ENCODE data around the gene DLG3.

The DLG3 gene

DNA sequence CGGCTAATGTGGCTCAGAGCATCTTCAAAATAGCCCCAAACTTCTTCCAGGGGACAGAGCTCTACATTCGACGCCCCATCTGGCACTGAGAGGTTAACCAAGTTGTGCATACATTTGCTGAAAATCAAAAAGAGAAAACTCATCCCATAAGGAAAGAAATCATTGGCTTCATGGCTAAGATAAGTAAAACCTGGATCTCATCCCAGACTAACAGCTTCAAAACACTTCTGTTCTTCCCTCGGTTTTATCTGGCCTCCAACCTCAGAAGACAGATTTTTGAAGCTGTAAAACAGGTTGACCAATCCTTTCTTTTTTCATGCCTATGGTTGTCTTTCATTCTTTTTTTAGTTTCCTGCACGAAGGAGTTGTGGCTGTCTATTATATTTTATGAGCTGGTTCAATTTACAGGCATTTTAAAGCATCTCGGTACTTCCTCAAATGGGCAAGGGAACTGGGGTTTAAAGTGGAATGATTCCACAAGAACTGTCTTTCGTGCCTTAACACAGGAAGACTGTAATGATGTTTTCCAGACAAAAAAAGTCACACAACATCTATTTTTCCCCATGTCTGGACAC is 107.6 kb downstream of the DLG3 start:
- Histone ChIP-seq H3K27ac (no peak overlapping the region), H3K9me3 (ENCODE audit: low read depth, low read length) (no peaks in the 10 kb centered on the region), H3K36me3 (ENCODE audit: insufficient read depth, low read length) (no peaks in the 10 kb centered on the region), H3K9ac (ENCODE audit: insufficient read length) (no peak overlapping the region), H3K4me3 (no peak overlapping the region)
- TF ChIP-seq EZH2 (IDR thresholded peaks at IDR 0.05) (no peak), POLR2AphosphoS5 (IDR thresholded peaks at IDR 0.05; ENCODE audit: borderline replicate concordance, low read depth, low read length) (no peak), FOXP2 (optimal IDR thresholded peaks at IDR 0.05; ENCODE audit: control extremely low read depth, extremely low read length, insufficient read depth) (no peak)
- no peak for DNase-seq (ENCODE audit: low read depth, low spot score)

DNA sequence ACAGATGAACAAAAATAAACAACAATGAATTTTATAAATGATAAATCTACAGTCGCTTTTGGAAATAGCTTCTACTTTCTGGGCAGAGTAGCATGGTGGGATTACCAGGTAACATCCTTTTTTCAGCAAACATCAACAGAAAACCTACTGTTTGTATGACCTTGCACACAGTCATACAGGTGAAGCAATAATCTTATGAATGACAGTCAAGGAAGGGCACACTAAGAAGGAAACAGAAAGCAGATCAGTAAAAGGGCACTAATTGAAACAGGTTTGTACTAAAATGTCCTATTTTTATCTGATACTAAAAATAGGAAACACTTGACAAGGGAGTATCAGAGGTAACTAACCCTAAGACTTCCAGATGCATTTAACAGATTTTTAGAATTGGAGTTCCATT is 108.9 kb downstream of the DLG3 start:
- Histone ChIP-seq H3K9ac (ENCODE audit: insufficient read length) (no peak overlapping the region), H3K36me3 (ENCODE audit: insufficient read depth, low read length) (no peaks in the 10 kb centered on the region), H3K4me3 (no peak overlapping the region), H3K27ac (no peak overlapping the region), H3K9me3 (ENCODE audit: low read depth, low read length) (no peaks in the 10 kb centered on the region)
- no peak for DNase-seq (ENCODE audit: low read depth, low spot score)
- no peak for TF ChIP-seq FOXP2 (optimal IDR thresholded peaks at IDR 0.05; ENCODE audit: control extremely low read depth, extremely low read length, insufficient read depth)
- TF ChIP-seq EZH2 (IDR thresholded peaks at IDR 0.05), result no peak
- no peak for TF ChIP-seq POLR2AphosphoS5 (IDR thresholded peaks at IDR 0.05; ENCODE audit: borderline replicate concordance, low read depth, low read length)

DNA sequence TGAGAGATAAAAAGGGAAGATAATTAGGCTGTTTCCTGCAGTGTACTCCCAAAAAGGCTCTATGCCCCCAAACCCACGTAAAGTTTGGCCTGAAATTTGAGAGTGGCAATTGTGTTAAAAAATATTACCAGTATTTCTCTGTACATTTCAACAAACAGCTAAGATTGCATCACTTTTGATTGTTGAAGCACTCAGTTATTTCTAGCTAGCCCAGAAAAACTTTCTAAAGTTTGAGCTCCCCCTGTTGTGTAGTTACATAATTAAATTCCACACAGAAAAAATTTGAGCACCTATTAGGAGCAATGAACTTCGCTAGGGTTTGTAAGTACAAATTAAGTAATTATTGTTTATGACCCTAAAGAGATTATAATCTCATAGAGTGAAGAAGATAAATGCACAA is 109.4 kb downstream of the DLG3 start:
- Histone ChIP-seq H3K36me3 (ENCODE audit: insufficient read depth, low read length) (no peaks in the 10 kb centered on the region), H3K27ac (no peak overlapping the region), H3K9me3 (ENCODE audit: low read depth, low read length) (no peaks in the 10 kb centered on the region), H3K9ac (ENCODE audit: insufficient read length) (no peak overlapping the region), H3K4me3 (no peak overlapping the region)
- DNase-seq (ENCODE audit: low read depth, low spot score), result no peak
- TF ChIP-seq POLR2AphosphoS5 (IDR thresholded peaks at IDR 0.05; ENCODE audit: borderline replicate concordance, low read depth, low read length) (no peak), FOXP2 (optimal IDR thresholded peaks at IDR 0.05; ENCODE audit: control extremely low read depth, extremely low read length, insufficient read depth) (no peak), EZH2 (IDR thresholded peaks at IDR 0.05) (no peak)

- no peak overlapping the region for H3K27ac ChIP-seq
- H3K36me3 ChIP-seq (ENCODE audit: insufficient read depth, low read length), result no peaks in the 10 kb centered on the region
- no peak overlapping the region for H3K9ac ChIP-seq (ENCODE audit: insufficient read length)
- TF ChIP-seq POLR2AphosphoS5 (IDR thresholded peaks at IDR 0.05; ENCODE audit: borderline replicate concordance, low read depth, low read length), result no peak
- TF ChIP-seq FOXP2 (optimal IDR thresholded peaks at IDR 0.05; ENCODE audit: control extremely low read depth, extremely low read length, insufficient read depth), result no peak
- TF ChIP-seq EZH2 (IDR thresholded peaks at IDR 0.05), result no peak
- DNase-seq (ENCODE audit: low read depth, low spot score), result no peak
- no peak overlapping the region for H3K4me3 ChIP-seq
- H3K9me3 ChIP-seq (ENCODE audit: low read depth, low read length), result no peaks in the 10 kb centered on the region
These were observed 109.9 kb downstream of the DLG3 start for GRCh38 chrX:70554523-70554922.

- no peak overlapping the region for H3K27ac ChIP-seq
- H3K9ac ChIP-seq (ENCODE audit: insufficient read length), result no peak overlapping the region
- TF ChIP-seq POLR2AphosphoS5 (IDR thresholded peaks at IDR 0.05; ENCODE audit: borderline replicate concordance, low read depth, low read length) (no peak), EZH2 (IDR thresholded peaks at IDR 0.05) (no peak), FOXP2 (optimal IDR thresholded peaks at IDR 0.05; ENCODE audit: control extremely low read depth, extremely low read length, insufficient read depth) (no peak)
- no peak for DNase-seq (ENCODE audit: low read depth, low spot score)
- H3K36me3 ChIP-seq (ENCODE audit: insufficient read depth, low read length), result no peaks in the 10 kb centered on the region
- no peak overlapping the region for H3K4me3 ChIP-seq
- H3K9me3 ChIP-seq (ENCODE audit: low read depth, low read length), result no peaks in the 10 kb centered on the region
These were observed 110.3 kb downstream of the DLG3 start for GRCh38 chrX:70554948-70555347.
